GM08714 (cell line): Measurements from ENCODE around the gene ENO2.
A peak's percentile ranks its signal among the peaks of the same experiment; 100 is the strongest.

Experiments
- H3K4me3 ChIP-seq: fragments of 200-500 bp; sonication (Bioruptor generic); 2 replicates; pipeline ENCODE4 v1.5.1; 2014; ENCODE audit warnings: mild to moderate bottlenecking, low read length, inconsistent platforms
- ZNF274 ChIP-seq: IDR thresholded peaks from 2 replicates; pipeline ENCODE4 v1.6.1; 2012; ENCODE audit warnings: mild to moderate bottlenecking, low read depth, low read length

ENO2 gene

DNA sequence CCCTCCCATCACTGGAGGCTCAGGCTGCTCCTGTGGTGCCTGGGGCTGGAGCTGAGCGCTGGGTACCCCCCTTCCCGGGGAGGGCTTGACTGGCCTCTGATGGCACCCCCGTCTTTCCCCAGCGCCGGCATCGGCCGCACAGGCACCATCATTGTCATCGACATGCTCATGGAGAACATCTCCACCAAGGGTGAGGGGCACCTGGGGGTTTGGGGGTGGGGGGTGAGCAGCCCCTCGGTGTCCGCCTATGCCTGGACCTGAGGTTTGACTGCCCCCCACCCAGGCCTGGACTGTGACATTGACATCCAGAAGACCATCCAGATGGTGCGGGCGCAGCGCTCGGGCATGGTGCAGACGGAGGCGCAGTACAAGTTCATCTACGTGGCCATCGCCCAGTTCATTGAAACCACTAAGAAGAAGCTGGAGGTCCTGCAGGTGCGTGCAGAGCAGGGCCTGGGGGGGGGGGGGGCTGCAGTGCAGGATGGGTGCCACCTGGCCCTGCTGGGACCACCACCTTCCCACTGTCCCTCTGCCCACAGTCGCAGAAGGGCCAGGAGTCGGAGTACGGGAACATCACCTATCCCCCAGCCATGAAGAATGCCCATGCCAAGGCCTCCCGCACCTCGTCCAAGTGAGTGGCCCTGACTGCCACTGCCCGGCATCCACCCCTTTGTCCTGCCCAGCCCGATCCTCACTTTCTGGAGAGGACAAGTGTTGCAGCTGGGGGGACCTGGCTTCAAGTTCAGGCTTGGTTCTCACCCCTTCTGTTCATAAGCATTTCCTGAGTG, 45.6 kb downstream of the ENO2 start:
- no peak for TF ChIP-seq ZNF274
- peak overlapping the region; percentile 4; the same call in 1 of the 2 replicates for H3K4me3 ChIP-seq

DNA sequence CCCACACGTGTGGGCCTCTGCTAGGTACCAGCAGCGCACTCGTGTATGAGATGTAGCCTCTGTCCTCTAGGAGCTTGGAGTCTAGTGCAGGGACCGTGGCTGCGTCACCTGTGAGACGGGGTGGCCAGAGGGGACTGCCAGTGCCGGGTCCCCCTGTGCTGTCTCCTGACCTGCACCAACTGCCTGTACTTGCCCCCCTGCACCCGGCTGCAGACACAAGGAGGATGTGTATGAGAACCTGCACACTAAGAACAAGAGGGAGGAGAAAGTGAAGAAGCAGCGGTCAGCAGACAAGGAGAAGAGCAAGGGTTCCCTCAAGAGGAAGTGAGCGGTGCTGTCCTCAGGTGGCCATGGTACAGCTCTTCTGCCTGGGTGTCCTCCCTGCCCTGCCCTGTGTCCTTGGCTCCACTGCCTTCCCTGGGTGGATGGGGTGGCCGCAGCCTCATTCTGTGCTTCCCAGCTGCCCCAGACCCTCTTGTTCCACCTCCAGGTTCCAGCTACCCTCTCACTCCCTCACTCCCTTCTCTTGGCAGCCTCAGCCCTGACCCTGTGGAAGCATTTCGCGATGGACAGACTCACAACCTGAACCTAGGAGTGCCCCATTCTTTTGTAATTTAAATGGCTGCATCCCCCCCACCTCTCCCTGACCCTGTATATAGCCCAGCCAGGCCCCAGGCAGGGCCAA, 46.4 kb downstream of the ENO2 start:
- TF ChIP-seq ZNF274 = no peak
- H3K4me3 ChIP-seq = no peak overlapping the region; the same call in 1 of the 2 replicates

DNA sequence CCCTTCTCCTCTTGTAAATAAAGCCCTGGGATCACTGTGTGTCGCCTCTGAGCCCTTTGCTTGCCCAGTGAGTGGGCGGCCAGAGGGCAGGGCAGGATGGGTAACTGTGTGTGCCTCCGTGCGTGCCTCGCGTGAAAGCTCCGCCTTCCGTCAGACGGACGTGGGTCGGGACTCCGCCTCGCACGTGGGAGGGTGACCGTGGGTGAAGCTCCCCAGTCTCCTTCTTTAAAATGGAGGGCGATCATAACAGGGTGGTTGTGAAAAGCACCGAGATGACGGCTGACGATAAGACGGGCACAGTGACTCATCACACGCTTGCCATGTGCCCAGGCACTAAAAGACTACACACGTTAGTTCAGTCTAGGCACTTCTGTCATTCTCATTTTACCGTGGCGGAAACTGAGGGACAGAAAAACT, 46.9 kb downstream of the ENO2 start:
- TF ChIP-seq ZNF274 = no peak
- no peak overlapping the region; the same call in 1 of the 2 replicates for H3K4me3 ChIP-seq

DNA sequence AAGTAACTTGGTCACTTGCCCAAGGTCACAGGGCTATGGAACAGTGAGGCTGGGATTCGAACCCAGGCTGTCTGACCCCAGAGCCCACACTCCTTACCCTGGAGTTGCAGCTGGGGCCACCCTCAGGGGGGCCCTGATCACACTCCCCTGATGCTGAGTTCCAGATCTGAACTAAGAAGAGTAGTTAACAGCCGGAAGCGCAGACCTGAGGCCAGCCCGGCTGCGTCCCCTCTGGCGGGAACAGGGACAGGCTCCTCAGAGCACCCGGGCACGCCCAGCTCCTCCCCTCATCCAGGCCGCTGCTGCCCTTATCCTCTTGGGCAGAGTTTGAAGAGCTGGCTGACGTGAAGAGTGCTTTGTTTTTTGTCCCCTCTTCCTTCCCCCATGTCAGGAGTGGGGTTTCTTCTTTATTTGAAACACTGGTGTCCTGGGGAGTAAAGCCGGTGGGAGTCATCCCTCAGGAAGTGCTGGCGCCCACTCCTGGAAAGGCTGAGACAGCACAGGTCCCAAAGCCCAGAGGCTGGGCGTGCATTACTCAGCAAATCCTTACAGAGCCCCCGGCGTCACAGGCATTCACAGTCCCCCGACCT, 47.4 kb downstream of the ENO2 start:
- no peak overlapping the region; the same call in 1 of the 2 replicates for H3K4me3 ChIP-seq
- no peak for TF ChIP-seq ZNF274

DNA sequence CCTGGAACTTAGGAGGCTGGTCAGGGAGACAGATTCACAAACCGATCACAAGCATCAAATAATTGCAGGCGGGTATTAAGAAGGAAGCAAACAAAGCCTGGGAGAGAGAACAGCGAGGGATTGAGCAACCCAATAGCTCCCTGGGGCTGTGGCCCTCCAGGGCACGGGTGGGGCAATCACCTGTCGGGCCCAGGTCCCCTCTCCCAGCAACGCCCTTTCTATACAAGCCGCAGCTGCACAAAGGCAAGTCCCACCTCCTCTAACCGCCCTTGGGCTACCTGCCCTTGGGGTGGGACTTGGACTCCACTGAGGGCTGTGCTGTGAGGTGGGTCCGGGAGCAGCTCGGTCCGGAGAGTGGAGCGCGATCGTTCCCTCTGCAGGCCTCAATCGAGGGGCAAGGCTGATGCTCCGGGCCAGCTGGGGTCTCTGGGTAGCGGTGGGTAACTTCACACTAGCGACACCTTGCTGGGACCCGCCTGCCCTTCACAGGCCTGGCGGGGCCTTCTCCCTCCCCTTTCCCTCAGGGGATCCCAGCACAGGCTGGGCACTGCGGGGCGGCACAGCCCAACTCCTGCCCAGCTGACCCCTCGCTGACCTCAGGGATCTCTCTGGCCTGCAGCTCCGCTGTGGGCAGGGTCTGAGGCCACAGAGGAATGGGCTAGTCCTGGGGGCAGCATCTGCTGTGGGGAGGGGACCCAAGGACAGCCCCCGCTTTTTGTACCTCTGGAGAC, 48.1 kb downstream of the ENO2 start:
- TF ChIP-seq ZNF274 = no peak
- no peak overlapping the region for H3K4me3 ChIP-seq

DNA sequence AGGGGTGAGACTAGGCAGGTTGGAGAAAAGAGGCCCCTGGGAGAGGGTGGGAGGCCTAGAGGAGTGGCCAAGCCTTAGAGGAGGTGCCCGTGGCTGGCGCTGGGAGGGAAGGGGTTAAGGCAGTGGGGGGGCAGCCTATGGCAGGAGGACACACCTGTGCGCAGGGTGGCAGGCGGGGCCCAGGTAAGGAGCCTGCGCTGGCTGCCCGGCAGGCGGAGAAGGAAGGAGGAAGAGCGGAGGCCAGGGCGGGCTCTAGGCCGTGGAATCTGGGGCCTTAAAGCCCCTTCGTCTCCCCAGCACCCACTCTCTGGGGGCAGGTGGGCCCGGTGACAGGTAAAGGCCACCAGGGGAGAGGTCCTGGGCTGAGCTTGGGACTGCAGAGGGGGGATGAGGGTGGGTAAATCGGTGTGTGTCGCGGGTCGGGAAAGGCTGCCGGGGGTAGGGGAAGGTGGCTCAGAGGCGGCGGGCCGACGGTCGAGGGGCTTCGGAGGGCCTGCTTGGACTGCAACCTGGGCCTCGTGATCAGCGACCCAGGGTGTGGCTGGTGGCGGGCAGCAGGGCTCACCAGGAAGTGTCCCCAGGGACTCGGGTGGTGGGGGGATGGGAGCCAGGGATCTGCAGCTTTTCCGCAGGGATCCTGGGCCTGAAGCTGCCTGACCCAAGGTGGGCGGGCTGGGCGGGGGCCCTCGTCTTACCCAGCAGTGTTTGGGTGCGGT, 48.8 kb downstream of the ENO2 start:
- TF ChIP-seq ZNF274 = no peak
- H3K4me3 ChIP-seq = no peak overlapping the region

DNA sequence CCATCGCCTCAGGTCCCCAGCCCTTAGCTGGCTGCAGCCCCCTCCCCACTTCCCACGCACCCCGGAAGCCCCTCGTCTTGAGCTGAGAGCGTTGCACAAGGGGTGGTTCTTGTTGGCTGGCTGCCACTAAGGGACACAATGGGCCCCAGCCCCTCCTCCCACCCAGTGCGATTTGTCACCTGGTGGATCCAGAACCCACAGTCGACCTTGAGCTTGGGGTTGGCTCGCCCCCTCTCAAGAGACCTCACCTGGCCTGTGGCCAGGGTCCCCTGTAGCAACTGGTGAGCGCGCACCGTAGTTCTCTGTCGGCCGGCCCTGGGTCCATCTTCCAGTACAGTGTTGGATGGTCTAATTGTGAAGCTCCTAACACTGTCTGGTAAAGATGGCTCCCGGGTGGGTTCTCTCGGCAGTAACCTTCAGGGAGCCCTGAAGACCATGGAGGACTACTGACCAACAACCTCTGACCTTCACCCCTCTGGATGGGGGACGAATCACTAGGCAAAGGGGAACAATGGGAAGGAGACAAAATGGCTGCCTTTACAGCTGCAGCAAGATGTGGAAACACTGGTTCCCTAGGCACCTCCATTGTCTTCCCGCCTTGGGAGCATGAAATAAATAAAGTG, 49.5 kb downstream of the ENO2 start:
- TF ChIP-seq ZNF274 = no peak

DNA sequence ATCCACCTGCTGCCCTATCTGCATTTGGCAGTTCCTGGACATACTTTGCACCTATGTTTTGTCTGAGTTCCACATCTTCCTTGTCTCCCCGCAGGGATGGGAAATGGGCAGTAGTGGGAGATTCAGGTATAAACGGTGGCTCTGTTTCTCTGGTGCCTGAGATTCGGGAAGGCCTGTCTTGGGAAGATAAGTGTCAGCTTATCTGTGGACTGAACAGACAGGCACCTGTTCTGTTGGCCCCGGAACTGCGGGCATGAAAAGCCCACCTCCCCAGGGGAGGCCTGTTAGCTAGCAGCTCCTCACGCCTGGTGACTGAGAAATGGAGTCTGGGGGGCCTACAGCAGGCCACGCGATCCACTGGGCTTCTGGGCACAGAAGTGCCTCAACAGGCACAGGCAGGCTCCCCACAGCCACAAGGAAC, 50.2 kb downstream of the ENO2 start:
- no peak for TF ChIP-seq ZNF274
- H3K4me3 ChIP-seq = no peak overlapping the region

More for the DNA sequence above, 49.5 kb downstream of the ENO2 start:
- H3K4me3 ChIP-seq = no peak overlapping the region

DNA sequence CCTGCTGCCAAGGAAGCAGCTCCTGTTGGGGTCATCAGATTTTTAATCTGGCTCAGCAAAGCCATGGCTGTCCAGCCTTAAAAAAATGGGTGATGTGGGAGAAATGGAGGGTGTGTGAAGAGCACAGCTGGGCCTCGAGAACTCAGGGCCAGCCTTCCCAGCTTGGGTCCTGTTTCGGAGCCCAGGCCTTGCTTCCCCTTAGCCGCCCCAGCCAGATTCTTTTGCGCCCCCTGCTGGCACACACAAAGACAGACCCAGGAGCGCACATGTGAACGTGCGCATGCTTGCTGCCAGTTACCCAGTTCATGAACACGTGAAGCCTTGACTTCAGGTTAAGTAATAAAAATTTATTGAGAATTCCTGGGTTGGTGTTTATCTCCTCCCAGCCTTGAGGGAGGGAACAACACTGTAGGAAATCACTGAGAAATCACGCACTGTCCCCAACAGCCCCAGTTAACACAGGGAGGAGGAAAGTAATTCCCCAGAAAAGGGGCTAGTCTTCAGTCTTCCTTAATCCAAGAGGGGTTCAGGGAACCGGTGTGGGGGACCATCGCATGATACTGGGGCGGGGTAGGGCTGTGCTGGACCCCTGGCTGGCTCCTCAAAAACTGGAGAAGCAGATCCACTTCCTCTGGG, 50.8 kb downstream of the ENO2 start:
- H3K4me3 ChIP-seq = no peak overlapping the region
- TF ChIP-seq ZNF274 = no peak

DNA sequence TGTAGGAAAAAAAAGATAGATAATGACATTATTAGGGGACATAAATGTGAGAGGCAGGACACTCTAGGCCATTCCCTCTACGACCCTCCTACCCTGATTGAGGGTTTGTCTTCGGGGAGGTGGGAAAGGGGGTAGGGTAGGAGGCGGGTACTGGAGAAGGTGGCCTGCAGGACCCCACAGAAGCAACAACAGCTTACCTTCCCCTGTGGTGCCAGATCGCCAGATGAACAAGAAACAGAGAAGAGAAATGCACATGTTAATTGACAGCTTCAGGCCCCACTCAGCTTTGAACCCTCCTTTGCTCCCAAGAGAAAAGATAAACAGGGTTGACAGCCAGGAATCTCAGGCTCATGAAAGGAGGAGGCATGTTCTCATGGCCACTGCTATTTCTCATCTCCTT, 51.3 kb downstream of the ENO2 start:
- no peak for TF ChIP-seq ZNF274
- H3K4me3 ChIP-seq = no peak overlapping the region

DNA sequence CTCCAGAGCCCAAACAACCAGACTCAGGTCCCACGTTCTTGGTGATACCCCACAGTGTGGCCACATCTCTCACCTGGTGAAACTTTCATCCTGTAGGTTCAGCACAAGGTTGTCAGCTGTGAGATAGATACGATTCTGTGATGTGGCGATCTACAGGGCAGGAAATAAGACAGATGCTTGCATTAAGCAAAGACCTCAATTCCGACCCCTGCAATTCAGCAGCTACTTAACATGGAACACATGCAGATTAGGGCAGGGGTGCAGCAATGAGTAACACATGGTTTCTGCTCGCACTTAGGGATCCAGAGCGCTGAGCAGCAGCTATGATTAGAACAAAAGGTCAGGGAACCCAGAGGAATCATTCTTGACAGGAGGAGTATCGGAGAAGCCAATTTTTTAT, 52.0 kb downstream of the ENO2 start:
- H3K4me3 ChIP-seq = no peak overlapping the region
- TF ChIP-seq ZNF274 = no peak

DNA sequence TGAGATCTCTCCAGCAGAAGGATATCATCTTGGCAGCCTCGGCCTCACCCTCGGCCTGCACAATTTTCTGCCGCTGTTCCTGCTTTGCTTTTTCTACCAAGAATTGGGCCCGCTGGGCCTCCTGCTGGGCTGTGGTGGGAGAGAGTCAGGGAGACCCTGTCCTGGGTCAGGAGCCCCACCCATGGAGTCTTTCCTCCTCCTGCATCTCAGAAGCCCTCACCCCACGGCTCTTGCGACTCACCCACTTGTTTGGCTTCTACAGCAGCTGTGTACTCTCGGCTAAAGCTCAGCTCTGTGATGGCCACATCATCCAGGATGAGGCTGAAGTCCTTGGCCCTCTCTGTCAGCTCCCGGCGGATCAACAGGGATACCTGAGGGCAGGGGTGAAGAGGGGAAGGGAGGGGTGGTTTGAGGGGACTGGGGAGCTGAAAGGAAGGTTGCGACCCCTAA, 53.3 kb downstream of the ENO2 start:
- no peak for TF ChIP-seq ZNF274
- H3K4me3 ChIP-seq = no peak overlapping the region

DNA sequence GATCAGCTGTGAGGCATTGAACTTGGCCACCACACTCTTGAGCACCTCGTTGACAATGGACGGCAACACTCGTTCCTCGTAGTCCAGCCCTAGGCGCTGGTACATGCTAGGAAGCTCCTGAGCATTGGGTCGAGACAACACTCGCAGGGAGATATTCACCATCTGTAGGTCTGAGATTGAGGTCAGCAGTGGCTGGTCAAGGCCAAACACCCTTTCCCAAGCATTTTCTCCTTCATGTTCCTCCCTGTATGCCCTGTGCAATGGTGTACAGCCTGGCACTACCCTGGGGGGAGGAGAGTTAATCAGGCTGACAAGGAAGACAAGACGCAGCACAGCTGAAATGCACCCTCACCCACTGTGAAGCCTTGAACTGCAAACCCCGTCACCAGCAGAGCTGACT, 54.0 kb downstream of the ENO2 start:
- no peak overlapping the region; the same call in 1 of the 2 replicates for H3K4me3 ChIP-seq
- no peak for TF ChIP-seq ZNF274
